Measurements from ENCODE around the gene MTAP. TPM values are rescaled to one million over a fixed set of nuclear protein-coding genes. Genes with fewer than 3 reads are reported as not detected.

Gene MTAP
- total RNA-seq, 1 experiment from 2014 or later: 102 TPM

DNA sequence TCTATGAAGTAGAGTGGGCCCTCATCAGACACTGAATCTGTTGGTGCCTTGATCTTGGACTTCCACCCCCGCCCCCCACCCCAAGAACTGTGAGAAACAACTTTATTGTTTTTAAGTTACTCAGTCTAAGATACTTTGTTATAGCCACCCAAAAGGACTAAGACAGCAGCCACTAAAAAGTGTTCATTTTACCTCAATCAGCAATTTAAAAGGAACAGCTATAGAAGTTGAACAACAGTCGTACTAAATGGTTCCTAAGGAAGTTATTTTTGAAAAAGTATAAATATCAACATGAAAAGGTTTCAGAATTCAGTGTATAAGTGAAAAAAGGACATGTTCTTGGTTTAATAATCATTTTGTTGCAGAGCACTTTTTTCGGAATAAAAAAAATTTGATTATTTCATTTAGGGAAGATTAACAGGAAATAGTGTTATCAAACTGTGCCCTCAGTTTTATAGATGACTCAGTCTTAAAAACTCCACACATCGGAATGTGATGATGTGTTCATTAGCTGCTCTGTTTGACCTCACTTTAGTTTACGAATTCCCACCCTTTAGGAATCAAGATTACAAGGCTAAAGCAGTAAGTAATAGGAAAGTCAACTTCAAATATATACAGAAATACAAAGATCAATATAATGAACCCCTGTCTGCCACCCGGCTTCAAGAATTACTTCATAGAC is 71.2 kb downstream of the MTAP start:
- H3K4me2 ChIP-seq (ENCODE audit: insufficient read depth, insufficient read length, low read length): no peak overlapping the region
- no peak overlapping the region for H2BK5ac ChIP-seq (ENCODE audit: insufficient read length, low read length)
- TF ChIP-seq, protein P1, sequence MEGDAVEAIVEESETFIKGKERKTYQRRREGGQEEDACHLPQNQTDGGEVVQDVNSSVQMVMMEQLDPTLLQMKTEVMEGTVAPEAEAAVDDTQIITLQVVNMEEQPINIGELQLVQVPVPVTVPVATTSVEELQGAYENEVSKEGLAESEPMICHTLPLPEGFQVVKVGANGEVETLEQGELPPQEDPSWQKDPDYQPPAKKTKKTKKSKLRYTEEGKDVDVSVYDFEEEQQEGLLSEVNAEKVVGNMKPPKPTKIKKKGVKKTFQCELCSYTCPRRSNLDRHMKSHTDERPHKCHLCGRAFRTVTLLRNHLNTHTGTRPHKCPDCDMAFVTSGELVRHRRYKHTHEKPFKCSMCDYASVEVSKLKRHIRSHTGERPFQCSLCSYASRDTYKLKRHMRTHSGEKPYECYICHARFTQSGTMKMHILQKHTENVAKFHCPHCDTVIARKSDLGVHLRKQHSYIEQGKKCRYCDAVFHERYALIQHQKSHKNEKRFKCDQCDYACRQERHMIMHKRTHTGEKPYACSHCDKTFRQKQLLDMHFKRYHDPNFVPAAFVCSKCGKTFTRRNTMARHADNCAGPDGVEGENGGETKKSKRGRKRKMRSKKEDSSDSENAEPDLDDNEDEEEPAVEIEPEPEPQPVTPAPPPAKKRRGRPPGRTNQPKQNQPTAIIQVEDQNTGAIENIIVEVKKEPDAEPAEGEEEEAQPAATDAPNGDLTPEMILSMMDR (conservative IDR thresholded peaks at IDR 0.05): no peak
- no peak overlapping the region for H3K4me3 Mint-ChIP-seq
- H3K23ac ChIP-seq (ENCODE audit: insufficient read length, low read depth, low read length): no peak overlapping the region
- H3K9me3 ChIP-seq (ENCODE audit: control insufficient read depth, low read depth, low read length): no peaks in the 10 kb centered on the region
- H2BK12ac ChIP-seq (ENCODE audit: insufficient read length, low read depth, low read length): no peak overlapping the region
- H2AFZ ChIP-seq (ENCODE audit: low read length): no peak overlapping the region
- no peak overlapping the region for H2AK5ac ChIP-seq (ENCODE audit: insufficient read length, low read length)
- no peaks in the 10 kb centered on the region for H4K20me1 ChIP-seq (ENCODE audit: control insufficient read depth, insufficient read depth, insufficient read length)
- no peak overlapping the region for H3K4ac ChIP-seq (ENCODE audit: low read depth, low read length)
- H4K91ac ChIP-seq (ENCODE audit: insufficient read length, low read depth, low read length): no peak overlapping the region
- no peaks in the 10 kb centered on the region; the same call in 1 of the 2 replicates for H3K79me2 ChIP-seq (ENCODE audit: insufficient read depth, low read length)
- no peak for DNase-seq
- H3K18ac ChIP-seq (ENCODE audit: insufficient read length, low read depth, low read length): no peak overlapping the region
- H3K79me1 ChIP-seq (ENCODE audit: insufficient read depth, low read depth, low read length, poor library complexity, severe bottlenecking): no peaks in the 10 kb centered on the region
- no peak overlapping the region for H3K56ac ChIP-seq (ENCODE audit: insufficient read length, low read depth, low read length)
- H3K4me1 ChIP-seq (ENCODE audit: insufficient read depth, low read length): no peaks in the 10 kb centered on the region
- no peaks in the 10 kb centered on the region for H3K27me3 ChIP-seq (ENCODE audit: insufficient read depth, low read length)
- no peaks in the 10 kb centered on the region; a peak in 2 of 4 replicates for H3K4me1 Mint-ChIP-seq
- WGBS (ENCODE audit: extremely low coverage, insufficient read length, low lambda C conversion rate): no CpG with 5 or more reads among the region's 6 CpGs
- no peak overlapping the region for H4K5ac ChIP-seq (ENCODE audit: insufficient read length, low read depth, low read length)
- no peak overlapping the region for H4K8ac ChIP-seq (replicated peaks; ENCODE audit: insufficient read length, low read depth, low read length)
- H2BK20ac ChIP-seq (ENCODE audit: low read depth, low read length, poor library complexity, severe bottlenecking): no peak overlapping the region
- no peaks in the 10 kb centered on the region for H3K27me3 Mint-ChIP-seq (ENCODE audit: low read depth)
- H3K27ac Mint-ChIP-seq: no peak overlapping the region
- H3K23me2 ChIP-seq (ENCODE audit: insufficient read length, low read depth, low read length, poor library complexity, severe bottlenecking): no peaks in the 10 kb centered on the region
- no peak overlapping the region for H2BK15ac ChIP-seq (ENCODE audit: low read depth, low read length)
- H3K9me3 Mint-ChIP-seq: peaks cover 0 to 4% of the 10 kb centered on the region in 2 experiments; a peak in 1 of 5 replicates
- H3K27ac ChIP-seq (ENCODE audit: insufficient read length, low read depth, low read length): no peak overlapping the region
- peaks cover 14 to 25% (median 23%) of the 10 kb centered on the region in 3 experiments for H3K36me3 Mint-ChIP-seq (ENCODE audit: insufficient read depth in 1 of 3, low read depth in 3 of 3)
- H3T11ph ChIP-seq (ENCODE audit: low read length): no peak overlapping the region
- H2BK120ac ChIP-seq (ENCODE audit: low read depth, low read length, poor library complexity, severe bottlenecking): no peak overlapping the region
- H3K14ac ChIP-seq (ENCODE audit: insufficient read depth, low read length): no peak overlapping the region
- H3K9ac ChIP-seq (ENCODE audit: extremely low read depth, insufficient read length, low read length): no peak overlapping the region

Data from H9 (cell line).